GM19452 (cell line): ENCODE data around the gene VAV2.

Experiments used
- ATAC-seq: cut with Tn5 transposase; IDR thresholded peaks from one replicate; pipeline ENCODE4 v1.9.1; 2021; ENCODE audit not compliant: unreplicated experiment

Gene VAV2

GRCh38 chr9:133956520-133957076 lies 35.5 kb downstream of the VAV2 start:
- ATAC-seq: no peak

GRCh38 chr9:133955821-133956411 lies 36.2 kb downstream of the VAV2 start:
- no peak for ATAC-seq

- no peak for ATAC-seq
These were observed 37.1 kb downstream of the VAV2 start for GRCh38 chr9:133954862-133955529.

- no peak for ATAC-seq
These were observed 38.0 kb downstream of the VAV2 start for GRCh38 chr9:133953976-133954709.

- ATAC-seq: no peak
These were observed 38.5 kb downstream of the VAV2 start for GRCh38 chr9:133953621-133953975.

GRCh38 chr9:133952598-133953550 lies 39.2 kb downstream of the VAV2 start:
- no peak for ATAC-seq

- ATAC-seq: no peak
These were observed 40.9 kb downstream of the VAV2 start for GRCh38 chr9:133951265-133951664.

- ATAC-seq: no peak
These were observed 41.5 kb downstream of the VAV2 start for GRCh38 chr9:133950629-133951111.

- no peak for ATAC-seq
These were observed 41.9 kb downstream of the VAV2 start for GRCh38 chr9:133950192-133950591.

GRCh38 chr9:133949486-133950061 lies 42.5 kb downstream of the VAV2 start:
- ATAC-seq: no peak

- no peak for ATAC-seq
These were observed 43.3 kb downstream of the VAV2 start for GRCh38 chr9:133948561-133949485.

GRCh38 chr9:133948131-133948530 lies 44.0 kb downstream of the VAV2 start:
- no peak for ATAC-seq

- no peak for ATAC-seq
These were observed 45.2 kb downstream of the VAV2 start for GRCh38 chr9:133946840-133947486.

- ATAC-seq: peak; percentile 17
These were observed 46.0 kb downstream of the VAV2 start for GRCh38 chr9:133945977-133946753.

GRCh38 chr9:133945314-133945975 lies 46.7 kb downstream of the VAV2 start:
- peak; percentile 51 for ATAC-seq

GRCh38 chr9:133944746-133945135 lies 47.4 kb downstream of the VAV2 start:
- ATAC-seq: no peak
